Esophagus muscularis mucosa (tissue), 3 donors: ENCODE results near the gene COL19A1.

Experiments used
- CTCF ChIP-seq, 3 experiments: fragments of 200-600 bp in 2 of 3; fragments of 450-650 bp in 1 of 3; sonication (generic) in 2 of 3; IDR thresholded peaks; one replicate each; pipeline ENCODE4 v1.5.1; 2017 to 2019; ENCODE audit warnings: antibody characterized with exemption in 3 of 3, mild to moderate bottlenecking in 2 of 3, moderate library complexity in 1 of 3
- POLR2A ChIP-seq: fragments of 450-650 bp; IDR thresholded peaks from one replicate; pipeline ENCODE4 v1.6.1; 2017; ENCODE audit warnings: antibody characterized with exemption, moderate library complexity, mild to moderate bottlenecking, low read depth
- POLR2AphosphoS5 ChIP-seq, 2 donors: sonication (generic); formaldehyde crosslinking; IDR thresholded peaks; one replicate each; pipeline ENCODE4 v1.6.1; 2017; ENCODE audit warnings: antibody characterized with exemption in 2 of 2

DNA sequence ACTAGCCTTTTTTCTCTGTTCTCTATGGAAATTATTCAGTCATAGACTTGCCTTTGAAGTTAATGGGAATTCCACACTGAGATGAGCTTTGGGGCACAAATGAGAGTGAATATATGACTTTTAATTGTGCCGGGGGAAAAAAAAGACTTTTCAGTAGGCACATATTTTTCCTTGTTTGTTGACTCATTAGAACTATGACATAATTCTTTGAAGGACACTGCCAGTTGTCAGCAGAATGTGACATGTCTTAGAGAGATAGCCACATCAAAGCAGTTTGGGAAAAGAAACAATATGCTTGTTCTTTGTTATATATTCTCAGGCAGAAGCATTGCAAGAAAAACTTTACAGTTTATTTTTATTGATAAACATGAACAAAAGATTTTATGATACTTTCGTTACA lies 298.2 kb downstream of the COL19A1 start:
- TF ChIP-seq CTCF (IDR thresholded peaks at IDR 0.05), result no peak
- TF ChIP-seq POLR2A, result no peak
- TF ChIP-seq POLR2AphosphoS5 (IDR thresholded peaks at IDR 0.05), result no peak
